Measurements from ENCODE around the gene DNAH12.

DNA sequence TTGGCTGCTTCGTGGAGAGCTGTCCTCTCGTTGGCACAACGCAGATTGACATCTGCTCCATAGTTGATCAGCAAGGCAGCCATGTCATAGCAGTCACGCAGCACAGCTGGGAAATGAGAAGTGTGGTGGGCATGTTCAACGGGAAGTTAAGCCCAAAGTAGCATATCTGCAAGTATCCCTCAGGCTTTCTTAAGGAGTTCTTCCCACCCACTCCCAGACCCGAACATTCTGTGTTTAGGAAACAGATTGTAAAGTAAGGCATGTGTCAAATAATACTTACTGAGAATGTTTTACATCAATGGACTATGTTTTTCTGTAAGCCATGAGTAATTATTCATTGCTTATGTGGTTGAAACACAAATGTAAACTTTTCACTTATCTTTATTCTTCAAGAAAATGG, 260.8 kb downstream of the DNAH12 start:
- TF ChIP-seq, protein P1, sequence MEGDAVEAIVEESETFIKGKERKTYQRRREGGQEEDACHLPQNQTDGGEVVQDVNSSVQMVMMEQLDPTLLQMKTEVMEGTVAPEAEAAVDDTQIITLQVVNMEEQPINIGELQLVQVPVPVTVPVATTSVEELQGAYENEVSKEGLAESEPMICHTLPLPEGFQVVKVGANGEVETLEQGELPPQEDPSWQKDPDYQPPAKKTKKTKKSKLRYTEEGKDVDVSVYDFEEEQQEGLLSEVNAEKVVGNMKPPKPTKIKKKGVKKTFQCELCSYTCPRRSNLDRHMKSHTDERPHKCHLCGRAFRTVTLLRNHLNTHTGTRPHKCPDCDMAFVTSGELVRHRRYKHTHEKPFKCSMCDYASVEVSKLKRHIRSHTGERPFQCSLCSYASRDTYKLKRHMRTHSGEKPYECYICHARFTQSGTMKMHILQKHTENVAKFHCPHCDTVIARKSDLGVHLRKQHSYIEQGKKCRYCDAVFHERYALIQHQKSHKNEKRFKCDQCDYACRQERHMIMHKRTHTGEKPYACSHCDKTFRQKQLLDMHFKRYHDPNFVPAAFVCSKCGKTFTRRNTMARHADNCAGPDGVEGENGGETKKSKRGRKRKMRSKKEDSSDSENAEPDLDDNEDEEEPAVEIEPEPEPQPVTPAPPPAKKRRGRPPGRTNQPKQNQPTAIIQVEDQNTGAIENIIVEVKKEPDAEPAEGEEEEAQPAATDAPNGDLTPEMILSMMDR (IDR thresholded peaks at IDR 0.05) = no peak
- TF ChIP-seq EP300 (IDR thresholded peaks at IDR 0.05) (no peak), POLR2A (IDR thresholded peaks at IDR 0.05) (no peak)

All from tibial nerve (tissue), 4 donors.